ENCODE measurements around the gene UGT8.
A peak's percentile ranks its signal among the peaks of the same experiment; 100 is the strongest.
"Not testable (repeated sequence)": the region's sequence is repeated elsewhere in the genome, so short reads cannot be mapped to it uniquely, and the experiment has no call there.

UGT8 gene

DNA sequence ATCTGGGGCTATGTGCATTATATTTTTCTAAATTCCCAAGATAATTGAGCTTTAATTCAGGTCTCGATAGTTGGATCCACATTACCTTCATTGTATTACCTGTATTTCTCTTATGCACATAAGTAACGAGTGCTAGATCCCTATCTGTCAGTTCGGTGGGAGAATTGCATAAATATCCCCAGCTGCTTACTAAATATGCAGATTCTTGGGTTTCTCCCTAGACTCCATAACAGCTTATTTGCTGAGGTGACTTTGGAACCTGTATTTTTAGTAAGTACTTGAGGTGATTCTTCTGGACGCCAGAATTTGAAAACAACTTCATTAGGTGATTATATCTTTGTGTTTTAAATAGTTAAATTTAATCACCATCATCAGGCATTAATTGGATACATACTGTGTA, 15.0 kb downstream of the UGT8 start:
- no peaks in the 10 kb centered on the region for H3K36me3 ChIP-seq (ENCODE audit: control insufficient read depth in 1 of 2, insufficient read depth in 2 of 2, low read length in 2 of 2)
- H3K4me3 ChIP-seq (ENCODE audit: low read depth in 1 of 2, low read length in 2 of 2) = no peak overlapping the region
- H3K9me3 ChIP-seq (ENCODE audit: control insufficient read depth in 1 of 2, low read length in 2 of 2) = no peaks in the 10 kb centered on the region
- H3K27ac ChIP-seq (ENCODE audit: low read length) = no peak overlapping the region
- no peaks in the 10 kb centered on the region for H3K27me3 ChIP-seq (ENCODE audit: low read depth, low read length)
- no peaks in the 10 kb centered on the region for H3K4me1 ChIP-seq (ENCODE audit: control insufficient read depth in 1 of 2, insufficient read depth in 2 of 2, low read length in 2 of 2)

DNA sequence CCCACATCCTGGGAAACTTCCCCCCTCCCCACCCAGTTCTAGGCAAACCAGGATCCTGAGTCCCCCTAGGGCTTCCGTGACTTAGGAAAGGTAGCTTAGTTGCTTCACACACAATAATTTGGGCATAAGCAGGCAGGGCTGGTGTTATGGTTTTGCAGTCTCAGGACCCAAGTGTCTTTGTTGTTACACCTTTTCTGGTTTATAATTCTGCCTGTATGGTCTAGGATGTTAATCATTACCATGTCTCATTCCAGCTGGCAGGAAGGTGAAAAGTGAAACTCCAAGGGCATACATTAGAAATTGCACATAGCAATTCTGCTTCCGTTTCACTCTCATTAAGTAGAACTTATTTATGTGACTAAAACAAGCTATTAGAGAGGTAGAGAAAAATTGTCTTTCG, 16.8 kb downstream of the UGT8 start:
- H3K27ac ChIP-seq (ENCODE audit: low read length) = peak overlapping the region; percentile 70
- no peaks in the 10 kb centered on the region for H3K9me3 ChIP-seq (ENCODE audit: control insufficient read depth in 1 of 2, low read length in 2 of 2)
- no peaks in the 10 kb centered on the region for H3K36me3 ChIP-seq (ENCODE audit: control insufficient read depth in 1 of 2, insufficient read depth in 2 of 2, low read length in 2 of 2)
- no peaks in the 10 kb centered on the region for H3K4me1 ChIP-seq (ENCODE audit: control insufficient read depth in 1 of 2, insufficient read depth in 2 of 2, low read length in 2 of 2)
- H3K4me3 ChIP-seq (ENCODE audit: low read depth in 1 of 2, low read length in 2 of 2) = peak overlapping the region in 1 of 2 donors; percentile 19
- no peaks in the 10 kb centered on the region for H3K27me3 ChIP-seq (ENCODE audit: low read depth, low read length)

- not testable (repeated sequence) for H3K27me3 ChIP-seq (ENCODE audit: low read depth, low read length); H3K9me3 ChIP-seq (ENCODE audit: control insufficient read depth in 1 of 2, low read length in 2 of 2); H3K36me3 ChIP-seq (ENCODE audit: control insufficient read depth in 1 of 2, insufficient read depth in 2 of 2, low read length in 2 of 2); H3K4me1 ChIP-seq (ENCODE audit: control insufficient read depth in 1 of 2, insufficient read depth in 2 of 2, low read length in 2 of 2); H3K4me3 ChIP-seq (ENCODE audit: low read depth in 1 of 2, low read length in 2 of 2)
- peak overlapping the region; percentile 70 for H3K27ac ChIP-seq (ENCODE audit: low read length)
Measured at GRCh38 chr4:114616036-114616435, 17.4 kb downstream of the UGT8 start.

DNA sequence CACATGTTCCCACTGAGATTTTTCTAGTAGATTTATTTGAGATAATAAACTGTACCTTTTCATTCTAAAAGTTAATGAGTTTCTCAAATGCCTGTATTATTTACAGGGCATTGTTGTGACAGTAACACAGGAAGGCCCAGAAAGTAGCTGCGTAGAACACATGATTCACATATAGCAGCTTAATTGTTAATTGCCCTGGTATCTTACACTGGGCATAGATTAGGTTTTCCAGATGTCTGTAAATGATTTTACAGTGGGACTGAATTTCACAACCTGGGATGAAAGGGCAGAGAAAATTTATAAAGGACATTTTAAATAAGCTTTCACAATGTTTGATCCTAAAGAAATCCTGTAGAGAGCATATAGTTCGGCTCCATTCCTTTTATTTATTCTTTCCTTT, 27.6 kb downstream of the UGT8 start:
- H3K27me3 ChIP-seq (ENCODE audit: low read depth, low read length) = no peaks in the 10 kb centered on the region
- H3K27ac ChIP-seq (ENCODE audit: low read length) = no peak overlapping the region
- no peaks in the 10 kb centered on the region for H3K9me3 ChIP-seq (ENCODE audit: control insufficient read depth in 1 of 2, low read length in 2 of 2)
- no peaks in the 10 kb centered on the region for H3K4me1 ChIP-seq (ENCODE audit: control insufficient read depth in 1 of 2, insufficient read depth in 2 of 2, low read length in 2 of 2)
- H3K36me3 ChIP-seq (ENCODE audit: control insufficient read depth in 1 of 2, insufficient read depth in 2 of 2, low read length in 2 of 2) = no peaks in the 10 kb centered on the region
- H3K4me3 ChIP-seq (ENCODE audit: low read depth in 1 of 2, low read length in 2 of 2) = no peak overlapping the region

DNA sequence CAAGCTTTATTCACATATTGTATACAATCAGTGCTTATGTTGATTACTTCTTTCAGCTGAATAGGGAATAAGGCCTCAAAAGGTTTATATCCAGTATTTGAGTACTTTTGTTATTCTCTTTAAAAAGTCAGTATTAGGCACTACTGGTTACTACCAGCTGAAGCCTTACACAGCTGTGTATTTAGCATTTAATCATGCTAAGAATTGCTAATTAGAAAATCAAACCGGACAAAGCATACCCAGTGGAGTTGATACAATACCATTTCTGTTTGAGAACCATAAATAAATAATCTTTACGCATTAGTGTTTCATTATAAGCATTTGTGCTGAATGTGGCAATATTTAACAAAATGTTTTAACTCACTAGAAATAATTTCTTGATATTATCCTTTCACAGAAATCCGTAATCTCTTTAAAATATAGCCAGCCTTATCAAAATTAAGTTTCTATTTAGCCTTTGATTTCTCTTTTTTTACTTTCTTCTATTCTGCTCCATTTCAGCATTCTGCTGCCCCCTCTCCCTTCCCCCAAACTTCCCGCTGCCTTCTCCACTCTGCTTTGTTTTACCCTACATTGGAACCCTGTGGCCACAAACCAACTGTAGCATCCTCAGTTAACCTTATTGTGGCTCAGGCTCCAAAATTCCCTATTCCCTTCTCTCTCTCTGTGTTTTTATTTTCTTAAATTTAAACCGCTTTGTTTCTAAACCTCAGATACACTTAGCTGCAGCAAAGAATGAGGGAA, 37.8 kb downstream of the UGT8 start:
- Histone ChIP-seq H3K4me3 (ENCODE audit: low read depth in 1 of 2, low read length in 2 of 2) (no peak overlapping the region), H3K27ac (ENCODE audit: low read length) (no peak overlapping the region)

GRCh38 chr4:114642173-114642780, 43.7 kb downstream of the UGT8 start:
- Histone ChIP-seq H3K4me3 (ENCODE audit: low read depth in 1 of 2, low read length in 2 of 2) (no peak overlapping the region), H3K27ac (ENCODE audit: low read length) (no peak overlapping the region), H3K4me1 (ENCODE audit: control insufficient read depth in 1 of 2, insufficient read depth in 2 of 2, low read length in 2 of 2) (no peaks in the 10 kb centered on the region), H3K27me3 (ENCODE audit: low read depth, low read length) (no peaks in the 10 kb centered on the region), H3K36me3 (ENCODE audit: control insufficient read depth in 1 of 2, insufficient read depth in 2 of 2, low read length in 2 of 2) (no peaks in the 10 kb centered on the region), H3K9me3 (ENCODE audit: control insufficient read depth in 1 of 2, low read length in 2 of 2) (no peaks in the 10 kb centered on the region)

More for the DNA sequence above, 37.8 kb downstream of the UGT8 start:
- Histone ChIP-seq H3K27me3 (ENCODE audit: low read depth, low read length) (no peaks in the 10 kb centered on the region), H3K4me1 (ENCODE audit: control insufficient read depth in 1 of 2, insufficient read depth in 2 of 2, low read length in 2 of 2) (no peaks in the 10 kb centered on the region), H3K36me3 (ENCODE audit: control insufficient read depth in 1 of 2, insufficient read depth in 2 of 2, low read length in 2 of 2) (no peaks in the 10 kb centered on the region), H3K9me3 (ENCODE audit: control insufficient read depth in 1 of 2, low read length in 2 of 2) (no peaks in the 10 kb centered on the region)

DNA sequence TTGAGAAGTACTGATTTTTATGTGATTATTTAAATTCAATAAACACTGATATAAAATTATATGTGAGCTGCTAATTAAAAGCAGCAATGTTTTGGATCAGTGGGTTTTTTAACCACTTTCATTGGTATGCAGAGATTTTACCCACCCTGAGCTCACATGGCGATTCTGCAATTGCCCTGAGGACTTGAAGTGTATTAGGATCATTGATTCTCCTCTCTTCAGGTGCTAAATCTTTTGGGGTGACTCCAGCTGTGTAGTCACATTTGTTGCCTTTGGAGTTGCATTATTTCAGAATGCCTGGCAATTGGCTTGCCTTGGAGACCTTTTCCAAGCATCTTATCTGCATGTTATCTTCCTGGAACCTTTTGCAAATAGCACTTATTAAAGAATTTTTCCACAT, 51.3 kb downstream of the UGT8 start:
- Histone ChIP-seq H3K4me3 (ENCODE audit: low read depth in 1 of 2, low read length in 2 of 2) (no peak overlapping the region), H3K27me3 (ENCODE audit: low read depth, low read length) (no peaks in the 10 kb centered on the region), H3K27ac (ENCODE audit: low read length) (no peak overlapping the region), H3K36me3 (ENCODE audit: control insufficient read depth in 1 of 2, insufficient read depth in 2 of 2, low read length in 2 of 2) (no peaks in the 10 kb centered on the region), H3K4me1 (ENCODE audit: control insufficient read depth in 1 of 2, insufficient read depth in 2 of 2, low read length in 2 of 2) (no peaks in the 10 kb centered on the region), H3K9me3 (ENCODE audit: control insufficient read depth in 1 of 2, low read length in 2 of 2) (no peaks in the 10 kb centered on the region)

GRCh38 chr4:114653675-114654074, 55.1 kb downstream of the UGT8 start:
- Histone ChIP-seq H3K27me3 (ENCODE audit: low read depth, low read length) (no peaks in the 10 kb centered on the region), H3K36me3 (ENCODE audit: control insufficient read depth in 1 of 2, insufficient read depth in 2 of 2, low read length in 2 of 2) (no peaks in the 10 kb centered on the region), H3K27ac (ENCODE audit: low read length) (no peak overlapping the region), H3K4me3 (ENCODE audit: low read depth in 1 of 2, low read length in 2 of 2) (no peak overlapping the region), H3K9me3 (ENCODE audit: control insufficient read depth in 1 of 2, low read length in 2 of 2) (no peaks in the 10 kb centered on the region), H3K4me1 (ENCODE audit: control insufficient read depth in 1 of 2, insufficient read depth in 2 of 2, low read length in 2 of 2) (no peaks in the 10 kb centered on the region)

DNA sequence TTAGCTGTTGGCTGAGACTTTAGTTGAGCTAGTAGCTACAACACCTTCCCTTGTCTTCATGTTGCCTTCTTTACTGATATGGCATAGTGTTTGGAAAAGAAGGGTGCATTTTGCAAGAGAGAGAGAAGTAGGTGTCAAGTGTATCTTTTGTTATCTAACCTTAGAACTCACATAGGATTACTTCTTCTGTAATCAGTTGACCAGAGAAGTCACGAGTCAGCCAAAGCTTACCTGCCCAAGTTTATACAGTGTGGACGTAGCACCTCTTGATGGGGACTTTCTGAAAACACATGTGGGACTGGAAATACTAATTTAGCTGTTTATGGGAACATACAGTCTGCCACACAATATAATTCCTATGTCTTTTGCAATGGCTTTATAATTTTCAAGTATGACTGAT, 56.0 kb downstream of the UGT8 start:
- H3K9me3 ChIP-seq (ENCODE audit: control insufficient read depth in 1 of 2, low read length in 2 of 2) = no peaks in the 10 kb centered on the region
- H3K27ac ChIP-seq (ENCODE audit: low read length) = no peak overlapping the region
- H3K4me1 ChIP-seq (ENCODE audit: control insufficient read depth in 1 of 2, insufficient read depth in 2 of 2, low read length in 2 of 2) = no peaks in the 10 kb centered on the region
- H3K36me3 ChIP-seq (ENCODE audit: control insufficient read depth in 1 of 2, insufficient read depth in 2 of 2, low read length in 2 of 2) = no peaks in the 10 kb centered on the region
- no peaks in the 10 kb centered on the region for H3K27me3 ChIP-seq (ENCODE audit: low read depth, low read length)
- H3K4me3 ChIP-seq (ENCODE audit: low read depth in 1 of 2, low read length in 2 of 2) = no peak overlapping the region

- H3K4me3 ChIP-seq (ENCODE audit: low read depth in 1 of 2, low read length in 2 of 2) = no peak overlapping the region
- H3K9me3 ChIP-seq (ENCODE audit: control insufficient read depth in 1 of 2, low read length in 2 of 2) = no peaks in the 10 kb centered on the region
- no peaks in the 10 kb centered on the region for H3K27me3 ChIP-seq (ENCODE audit: low read depth, low read length)
- no peak overlapping the region for H3K27ac ChIP-seq (ENCODE audit: low read length)
- H3K36me3 ChIP-seq (ENCODE audit: control insufficient read depth in 1 of 2, insufficient read depth in 2 of 2, low read length in 2 of 2) = no peaks in the 10 kb centered on the region
- H3K4me1 ChIP-seq (ENCODE audit: control insufficient read depth in 1 of 2, insufficient read depth in 2 of 2, low read length in 2 of 2) = no peaks in the 10 kb centered on the region
Measured at GRCh38 chr4:114658179-114658578, 59.6 kb downstream of the UGT8 start.

DNA sequence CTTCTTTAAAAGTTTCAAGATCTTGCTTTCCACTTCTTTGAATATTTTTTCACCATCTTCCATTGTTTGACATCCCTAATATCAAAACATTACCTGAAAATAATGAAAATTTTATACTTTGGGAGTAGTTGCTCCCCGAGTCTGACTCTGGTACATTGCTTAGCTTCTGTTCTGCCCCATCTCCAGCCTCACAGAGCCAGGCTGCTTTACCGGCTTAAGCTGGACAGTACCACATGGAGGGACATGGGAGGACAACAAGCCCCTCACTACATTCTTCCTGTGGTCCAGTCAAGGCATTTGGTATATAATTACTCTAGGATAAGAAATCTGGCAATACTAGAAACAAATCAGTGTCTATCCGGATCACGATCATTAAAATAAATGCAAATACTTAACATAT, 60.2 kb downstream of the UGT8 start:
- H3K4me1 ChIP-seq (ENCODE audit: control insufficient read depth in 1 of 2, insufficient read depth in 2 of 2, low read length in 2 of 2) = no peaks in the 10 kb centered on the region
- H3K9me3 ChIP-seq (ENCODE audit: control insufficient read depth in 1 of 2, low read length in 2 of 2) = no peaks in the 10 kb centered on the region
- H3K4me3 ChIP-seq (ENCODE audit: low read depth in 1 of 2, low read length in 2 of 2) = no peak overlapping the region
- no peak overlapping the region for H3K27ac ChIP-seq (ENCODE audit: low read length)
- H3K36me3 ChIP-seq (ENCODE audit: control insufficient read depth in 1 of 2, insufficient read depth in 2 of 2, low read length in 2 of 2) = no peaks in the 10 kb centered on the region
- no peaks in the 10 kb centered on the region for H3K27me3 ChIP-seq (ENCODE audit: low read depth, low read length)
